Head of caudate nucleus (tissue), 42 donors: Measurements from ENCODE around the gene ACAA1.
"Not testable (repeated sequence)": the region's sequence is repeated elsewhere in the genome, so short reads cannot be mapped to it uniquely, and the experiment has no call there.

Source experiments
- DNase-seq, 42 donors: peaks; one replicate each; pipeline versions ENCODE4 v3.0.0 to v3.0.0-alpha.2; 2020 to 2021; ENCODE audit warnings: mixed read lengths in 7 of 42
- intact Hi-C: fragments of 100-400 bp; cut with DNase I; formaldehyde crosslinking; loops from one replicate; pipeline ENCODE4 v1.15.0; 2022

Gene ACAA1

GRCh38 chr3:38136777-38137614 lies at the start of gene ACAA1:
TSS of gene ACAA1 (minus strand) at chr3:38137127. CDS start at chr3:38137035, 92 bp downstream.
- peak; percentile 94 to 100 (median 99) for DNase-seq
- intact Hi-C loops = loop anchor here (2.0 to 10.0 kb wide), 3 partner anchors 28 to 348 kb away; partner anchors contain the start of genes ACVR2B and OXSR1

- DNase-seq = no peak
- intact Hi-C loops = no loop called here
These were observed 40.3 kb upstream of the ACAA1 start for GRCh38 chr3:38177181-38177580.

- DNase-seq = no peak
- intact Hi-C loops = no loop called here
These were observed 37.0 kb upstream of the ACAA1 start for GRCh38 chr3:38173834-38174418.

- no peak for DNase-seq
- intact Hi-C loops = no loop called here
These were observed 34.7 kb upstream of the ACAA1 start for GRCh38 chr3:38171622-38172021.

- no peak for DNase-seq
- intact Hi-C loops = no loop called here
These were observed 33.8 kb upstream of the ACAA1 start for GRCh38 chr3:38170722-38171121.

GRCh38 chr3:38169027-38169317 lies 32.0 kb upstream of the ACAA1 start:
- DNase-seq = no peak
- intact Hi-C loops = no loop called here

GRCh38 chr3:38168151-38169026 lies 31.5 kb upstream of the ACAA1 start:
- intact Hi-C loops = no loop called here
- no peak for DNase-seq

GRCh38 chr3:38167591-38167990 lies 30.7 kb upstream of the ACAA1 start:
- intact Hi-C loops = no loop called here
- DNase-seq = no peak

- intact Hi-C loops = loop anchor here (2.0 kb wide), 1 partner anchor 29 kb away; the partner anchor contains the start of gene ACAA1
- DNase-seq = peak in 26 of 42 donors; percentile 9 to 79 (median 51)
These were observed 28.9 kb upstream of the ACAA1 start for GRCh38 chr3:38165722-38166387.

GRCh38 chr3:38164952-38165721 lies 28.2 kb upstream of the ACAA1 start, which contains the start of gene OXSR1:
TSS of gene OXSR1 (plus strand) at chr3:38165537. CDS start at chr3:38165877, 340 bp downstream.
- intact Hi-C loops = loop anchor here (2.0 kb wide), 1 partner anchor 28 kb away; the partner anchor contains the start of gene ACAA1

GRCh38 chr3:38164643-38164951 lies 27.7 kb upstream of the ACAA1 start:
- no peak for DNase-seq
- intact Hi-C loops = loop anchor here (2.0 kb wide), 1 partner anchor 28 kb away; the partner anchor contains the start of gene ACAA1

More at GRCh38 chr3:38164952-38165721, 28.2 kb upstream of the ACAA1 start, which contains the start of gene OXSR1:
- peak; percentile 94 to 100 (median 98) for DNase-seq

GRCh38 chr3:38163841-38164642 lies 27.1 kb upstream of the ACAA1 start:
- DNase-seq = no peak
- intact Hi-C loops = loop anchor here (2.0 kb wide), 1 partner anchor 27 kb away; the partner anchor contains the start of gene ACAA1

- intact Hi-C loops = no loop called here
- DNase-seq = no peak
These were observed 26.4 kb upstream of the ACAA1 start for GRCh38 chr3:38163117-38163840.

GRCh38 chr3:38160704-38161103 lies 23.8 kb upstream of the ACAA1 start:
- DNase-seq, intact Hi-C loops: not testable (repeated sequence)

- intact Hi-C loops = no loop called here
- DNase-seq = no peak
These were observed 21.5 kb upstream of the ACAA1 start for GRCh38 chr3:38158472-38158871.

- intact Hi-C loops = no loop called here
- no peak for DNase-seq
These were observed 20.7 kb upstream of the ACAA1 start for GRCh38 chr3:38157595-38157994.

- no peak for DNase-seq
- intact Hi-C loops = no loop called here
These were observed 20.2 kb upstream of the ACAA1 start for GRCh38 chr3:38157117-38157516.
